Measurements from ENCODE around the gene SRF.

GRCh38 chr6:43150051-43150751, 20.9 kb upstream of the SRF start:
- TF ChIP-seq POLR2A (IDR thresholded peaks at IDR 0.05), result no peak
- TF ChIP-seq CTCF (IDR thresholded peaks at IDR 0.05), result no peak
